Activated naive CD4-positive, alpha-beta T cell treated with anti-CD3 and anti-CD28 coated beads, Interleukin-2, amount 10 ng/mL, durations not matched to agents 7 days and 5 days (primary cell): ENCODE data around the gene SEPTIN6.

Source experiments
- CTCF ChIA-PET: fragments of 350-600 bp; sonication (Branson Sonifier 250); formaldehyde crosslinking; loops from one replicate; lab custom pipeline; 2021; ENCODE audit warnings: antibody characterized with exemption; lab: Charles Lee
- DNase-seq: peaks from one replicate; pipeline ENCODE4 v3.0.0-alpha.2; 2020
- H3K27ac Mint-ChIP-seq: one replicate; pipeline ENCODE4 v1.8.0; 2021; ENCODE audit warnings: mild to moderate bottlenecking, moderate library complexity, mixed read lengths
- H3K27me3 Mint-ChIP-seq: one replicate; pipeline ENCODE4 v1.8.0; 2021; ENCODE audit warnings: mild to moderate bottlenecking, mixed read lengths
- H3K36me3 Mint-ChIP-seq: one replicate; pipeline ENCODE4 v1.8.0; 2021; ENCODE audit warnings: mixed read lengths
- H3K4me1 Mint-ChIP-seq: one replicate; pipeline ENCODE4 v1.8.0; 2021; ENCODE audit warnings: mixed read lengths
- H3K4me3 Mint-ChIP-seq: one replicate; pipeline ENCODE4 v1.8.0; 2021; ENCODE audit warnings: mild to moderate bottlenecking, moderate library complexity, mixed read lengths
- H3K9me3 Mint-ChIP-seq: one replicate; pipeline ENCODE4 v1.8.0; 2021; ENCODE audit warnings: mixed read lengths

Gene SEPTIN6

DNA sequence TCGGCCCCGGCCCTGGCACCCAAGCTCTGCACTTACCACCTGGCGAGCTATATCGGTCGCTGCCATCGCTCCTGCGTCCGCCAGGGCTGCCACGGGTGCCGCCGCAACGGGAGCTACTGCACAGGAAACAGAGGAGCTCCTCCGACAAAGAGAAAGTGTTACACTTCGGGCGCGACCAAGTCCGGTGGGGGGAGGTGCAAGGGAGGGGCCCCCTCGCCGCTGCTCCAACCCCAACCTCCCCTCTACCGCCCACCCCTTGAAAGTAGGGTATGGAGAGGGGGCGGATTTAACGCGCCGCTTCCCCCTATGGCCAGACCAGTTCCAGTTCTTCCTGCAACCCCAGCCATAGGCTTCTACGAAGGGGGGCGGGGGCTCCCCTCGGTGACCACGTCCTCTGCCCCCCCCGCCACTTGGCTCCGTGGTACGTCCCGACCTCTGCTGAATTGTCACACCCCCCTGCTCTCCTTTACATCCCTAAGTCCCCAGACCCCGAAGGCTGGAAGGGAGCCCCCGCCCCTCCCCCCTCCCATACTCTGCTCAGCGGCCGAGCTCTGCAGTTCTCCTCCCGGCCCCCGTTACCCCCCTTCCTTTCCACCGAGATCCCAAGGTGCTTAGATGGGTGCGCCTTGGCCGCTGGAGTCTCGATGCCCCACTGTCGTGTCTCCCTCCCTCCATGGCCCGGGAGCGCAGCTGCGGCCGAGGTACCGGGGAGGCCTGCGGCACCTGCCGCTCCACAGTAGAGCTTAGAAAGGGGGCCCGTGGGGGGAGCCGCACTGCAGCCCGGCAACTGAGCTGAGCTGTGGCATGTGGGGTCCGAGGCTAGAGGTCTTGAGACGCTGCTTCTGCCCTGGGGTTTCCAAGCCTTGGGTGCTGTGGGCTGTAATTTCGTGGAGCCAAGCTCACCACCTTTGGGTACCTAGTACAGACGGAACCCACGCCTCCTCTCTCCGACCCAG, at the start of gene SEPTIN6:
TSS of gene SEPTIN6 (minus strand) at position 129 of the 956 bp plus-strand sequence. CDS start at position 66, 63 bp downstream.
- peak within 1 kb of the TSS; percentile 91 for H3K4me3 Mint-ChIP-seq
- peak within 1 kb of the TSS; percentile 100 for H3K27ac Mint-ChIP-seq
- H3K27me3 Mint-ChIP-seq, result peaks cover 10% of the 10 kb centered on the region
- peaks cover 23% of the 10 kb centered on the region for H3K4me1 Mint-ChIP-seq
- peaks cover 25% of the 10 kb centered on the region for H3K36me3 Mint-ChIP-seq
- no peaks in the 10 kb centered on the region for H3K9me3 Mint-ChIP-seq
- CTCF ChIA-PET, result interaction anchor here (0.6 to 2.0 kb wide), 10 partner anchors 10 to 180 kb away, joined by 3 to 6 read pairs (median 4); no protein-coding TSS in a partner anchor
- DNase-seq, result peak; percentile 89

DNA sequence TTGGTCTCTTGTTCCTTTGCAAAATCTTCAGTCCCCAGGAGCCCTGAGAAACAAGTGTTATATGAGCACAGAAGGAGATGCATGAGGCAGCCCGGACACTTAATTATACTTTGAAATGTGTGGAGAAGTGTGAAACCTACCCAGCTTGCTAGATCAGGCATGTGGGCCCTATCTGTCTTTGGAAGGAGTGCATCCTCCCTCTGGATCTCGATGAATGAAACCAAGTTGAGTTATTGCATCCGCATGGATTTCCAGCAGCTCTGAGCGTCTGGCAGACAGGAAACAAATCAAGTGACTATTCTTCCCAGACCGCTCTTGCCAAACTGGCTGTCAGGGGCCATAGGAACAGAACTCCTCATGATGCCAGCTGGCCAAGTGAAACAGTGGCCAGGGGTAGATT, 45.8 kb upstream of the SEPTIN6 start:
- H3K4me1 Mint-ChIP-seq, result no peaks in the 10 kb centered on the region
- CTCF ChIA-PET, result interaction anchor here (1.0 kb wide), 1 partner anchor 15 kb away, joined by 3 read pairs; no protein-coding TSS in a partner anchor
- H3K9me3 Mint-ChIP-seq, result no peaks in the 10 kb centered on the region
- no peak overlapping the region for H3K4me3 Mint-ChIP-seq
- H3K27ac Mint-ChIP-seq, result no peak overlapping the region
- peaks cover 8% of the 10 kb centered on the region for H3K27me3 Mint-ChIP-seq
- H3K36me3 Mint-ChIP-seq, result no peaks in the 10 kb centered on the region
- no peak for DNase-seq

DNA sequence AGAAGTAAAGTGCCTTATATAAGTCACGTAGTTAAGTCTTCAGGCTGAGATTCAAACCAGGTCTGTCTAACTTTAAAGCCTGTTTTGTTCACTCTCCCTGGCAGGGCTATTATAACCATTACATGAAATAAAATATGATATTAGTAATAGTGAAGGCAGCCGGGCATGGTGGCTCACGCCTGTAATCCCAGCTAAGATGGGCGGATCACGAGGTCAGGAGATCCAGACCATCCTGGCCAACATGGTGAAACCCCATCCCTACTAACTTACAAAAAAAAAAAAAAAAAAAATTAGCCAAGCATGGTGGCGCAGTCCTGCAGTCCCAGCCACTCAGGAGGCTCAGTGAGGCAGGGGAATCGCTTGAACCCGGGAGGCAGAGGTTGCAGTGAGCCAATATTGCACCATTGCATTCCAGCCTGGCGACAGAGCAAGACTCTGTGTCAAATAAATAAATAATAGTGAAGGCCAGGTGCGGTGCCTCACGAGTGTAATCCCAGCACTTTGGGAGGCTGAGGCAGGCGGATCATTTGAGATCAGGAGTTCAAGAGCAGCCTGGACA, 43.3 kb upstream of the SEPTIN6 start:
- no peak for DNase-seq
- Mint-ChIP-seq H3K4me1 (no peaks in the 10 kb centered on the region), H3K27me3 (peaks cover 15% of the 10 kb centered on the region), H3K9me3 (no peaks in the 10 kb centered on the region), H3K36me3 (no peaks in the 10 kb centered on the region), H3K4me3 (no peak overlapping the region), H3K27ac (no peak overlapping the region)
- CTCF ChIA-PET, result interaction anchor here (0.6 to 0.7 kb wide), 2 partner anchors 15 to 37 kb away, joined by 3 read pairs; no protein-coding TSS in a partner anchor

DNA sequence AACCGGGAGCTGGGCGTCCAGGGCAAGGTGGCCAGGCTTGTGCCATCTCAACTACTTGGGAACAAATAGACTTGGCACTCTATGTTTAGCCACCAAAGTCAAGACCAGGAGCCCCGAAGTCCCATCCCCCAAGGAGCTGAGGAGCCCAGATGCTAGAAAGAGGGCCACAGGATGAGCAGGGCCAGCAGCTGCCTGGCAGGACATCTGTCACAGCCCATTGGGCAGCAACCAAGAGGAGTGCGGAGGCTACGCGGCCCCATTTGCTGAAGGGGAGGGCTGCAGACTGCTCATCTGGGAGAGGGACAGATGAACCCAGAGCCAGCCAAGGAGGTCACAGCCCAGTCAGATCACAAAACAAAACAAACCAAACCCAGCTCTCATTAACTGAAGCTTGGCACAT, 42.5 kb upstream of the SEPTIN6 start:
- Mint-ChIP-seq H3K4me1 (no peaks in the 10 kb centered on the region), H3K4me3 (no peak overlapping the region), H3K36me3 (no peaks in the 10 kb centered on the region), H3K9me3 (no peaks in the 10 kb centered on the region), H3K27ac (no peak overlapping the region), H3K27me3 (peaks cover 16% of the 10 kb centered on the region)
- CTCF ChIA-PET, result interaction anchor here (0.7 kb wide), 1 partner anchor 36 kb away, joined by 3 read pairs; no protein-coding TSS in a partner anchor
- no peak for DNase-seq

- CTCF ChIA-PET, result interaction anchor here (0.7 kb wide), 1 partner anchor 21 kb away, joined by 3 read pairs; no protein-coding TSS in a partner anchor
- Mint-ChIP-seq H3K36me3 (no peaks in the 10 kb centered on the region), H3K9me3 (no peaks in the 10 kb centered on the region), H3K27me3 (peaks cover 16% of the 10 kb centered on the region), H3K27ac (no peak overlapping the region), H3K4me1 (no peaks in the 10 kb centered on the region), H3K4me3 (no peak overlapping the region)
- DNase-seq, result no peak
These were observed 42.0 kb upstream of the SEPTIN6 start for GRCh38 chrX:119734897-119735339.

DNA sequence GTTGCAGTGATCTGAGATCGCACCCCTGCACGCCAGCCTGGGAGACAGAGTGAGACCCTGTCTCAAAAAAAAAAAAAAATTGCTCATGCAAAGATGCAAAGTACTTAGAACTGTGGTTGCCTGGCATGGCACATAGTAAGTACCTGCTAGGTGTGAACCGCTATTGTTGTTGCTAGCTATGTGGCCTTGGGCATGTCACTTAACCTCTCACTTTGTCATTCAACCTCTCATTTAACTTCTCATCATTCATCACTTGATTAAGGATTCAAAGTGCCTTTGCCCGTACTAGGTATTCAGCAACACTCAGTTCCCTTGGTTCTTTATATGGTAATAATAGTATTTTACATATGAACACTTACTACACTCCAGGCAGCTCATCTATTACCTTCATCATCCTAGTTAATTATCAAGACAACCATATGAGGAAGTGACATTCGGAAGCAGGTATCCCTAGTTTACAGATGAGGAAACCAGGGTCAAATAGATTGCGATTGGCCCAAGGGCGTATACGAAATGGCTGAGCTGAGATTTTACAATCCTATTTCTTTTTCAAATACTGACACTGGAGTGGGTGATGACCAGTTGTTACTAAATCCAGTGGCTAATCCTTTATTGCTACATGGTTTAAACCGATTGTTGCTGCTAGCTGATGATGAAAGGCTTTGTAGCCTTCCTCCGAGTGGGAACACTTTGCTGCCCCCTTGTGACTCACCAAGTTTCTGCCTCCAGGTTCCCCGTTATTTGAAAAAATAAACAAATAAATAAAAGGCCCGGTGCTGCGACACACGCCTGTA, 36.6 kb upstream of the SEPTIN6 start:
- H3K36me3 Mint-ChIP-seq, result no peaks in the 10 kb centered on the region
- peaks cover 7% of the 10 kb centered on the region for H3K4me1 Mint-ChIP-seq
- H3K27ac Mint-ChIP-seq, result no peak overlapping the region
- no peaks in the 10 kb centered on the region for H3K9me3 Mint-ChIP-seq
- peaks cover 8% of the 10 kb centered on the region for H3K27me3 Mint-ChIP-seq
- CTCF ChIA-PET, result interaction anchor here (0.5 to 3.9 kb wide), 22 partner anchors 12 to 213 kb away, joined by 3 to 31 read pairs (median 4); partner anchors contain the start of gene SEPTIN6
- peak; percentile 75 for DNase-seq
- H3K4me3 Mint-ChIP-seq, result no peak overlapping the region

DNA sequence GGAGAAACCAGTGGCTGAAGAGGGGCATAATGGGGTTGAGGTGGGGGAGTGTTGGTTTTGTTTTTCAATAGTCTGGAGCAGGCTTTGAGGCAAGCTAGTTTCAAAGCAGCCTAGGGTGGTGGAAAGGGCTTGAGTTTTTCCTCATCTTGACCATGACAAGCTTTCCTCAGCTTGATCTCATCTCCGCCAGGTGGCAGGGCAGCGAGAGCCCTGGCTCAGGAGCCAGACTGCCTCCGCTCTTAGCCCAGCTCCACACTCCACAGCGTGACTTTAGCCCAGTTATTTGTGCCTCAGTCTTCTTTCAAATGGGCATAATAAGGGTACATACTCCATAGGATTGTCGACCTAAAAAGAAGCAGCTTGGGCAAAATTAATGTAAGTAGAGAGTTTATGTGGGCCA, 35.5 kb upstream of the SEPTIN6 start:
- no peaks in the 10 kb centered on the region for H3K9me3 Mint-ChIP-seq
- H3K27me3 Mint-ChIP-seq, result peaks cover 8% of the 10 kb centered on the region
- no peak overlapping the region for H3K4me3 Mint-ChIP-seq
- CTCF ChIA-PET, result interaction anchor here (0.7 to 3.9 kb wide), 16 partner anchors 16 to 212 kb away, joined by 3 to 31 read pairs (median 6); partner anchors contain the start of gene SEPTIN6
- H3K4me1 Mint-ChIP-seq, result peaks cover 7% of the 10 kb centered on the region
- H3K36me3 Mint-ChIP-seq, result no peaks in the 10 kb centered on the region
- no peak for DNase-seq
- H3K27ac Mint-ChIP-seq, result no peak overlapping the region

GRCh38 chrX:119726900-119727555, 34.1 kb upstream of the SEPTIN6 start:
- Mint-ChIP-seq H3K4me1 (peaks cover 7% of the 10 kb centered on the region), H3K4me3 (no peak overlapping the region), H3K27me3 (peaks cover 8% of the 10 kb centered on the region), H3K27ac (peak overlapping the region; percentile 66), H3K9me3 (no peaks in the 10 kb centered on the region), H3K36me3 (no peaks in the 10 kb centered on the region)
- CTCF ChIA-PET, result interaction anchor here (0.9 to 3.9 kb wide), 5 partner anchors 9 to 210 kb away, joined by 3 to 31 read pairs (median 8); no protein-coding TSS in a partner anchor
- DNase-seq, result peak; percentile 20

DNA sequence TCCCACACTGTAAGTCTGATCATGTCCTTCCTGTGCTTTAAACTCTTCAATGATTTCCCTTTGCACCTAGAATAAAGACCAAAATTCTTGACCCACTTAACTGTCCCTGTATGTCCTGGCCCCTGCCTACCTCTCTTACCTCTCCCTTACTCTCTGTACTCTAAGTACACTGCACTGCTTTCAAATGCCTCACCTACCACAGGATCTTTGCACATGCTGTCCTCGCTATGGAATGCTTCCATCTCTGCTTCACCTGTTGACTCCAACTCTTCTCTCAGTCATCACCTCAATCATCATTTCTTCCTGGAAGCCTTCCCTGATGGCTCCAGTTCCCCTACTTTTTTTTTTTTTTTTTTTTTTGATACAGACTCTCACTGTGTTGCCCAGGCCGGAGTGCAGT, 29.0 kb upstream of the SEPTIN6 start:
- peaks cover 2% of the 10 kb centered on the region for H3K4me1 Mint-ChIP-seq
- no peak for DNase-seq
- H3K27me3 Mint-ChIP-seq, result peaks cover 4% of the 10 kb centered on the region
- H3K36me3 Mint-ChIP-seq, result no peaks in the 10 kb centered on the region
- H3K4me3 Mint-ChIP-seq, result no peak overlapping the region
- H3K9me3 Mint-ChIP-seq, result no peaks in the 10 kb centered on the region
- CTCF ChIA-PET, result no interaction called here
- H3K27ac Mint-ChIP-seq, result no peak overlapping the region

DNA sequence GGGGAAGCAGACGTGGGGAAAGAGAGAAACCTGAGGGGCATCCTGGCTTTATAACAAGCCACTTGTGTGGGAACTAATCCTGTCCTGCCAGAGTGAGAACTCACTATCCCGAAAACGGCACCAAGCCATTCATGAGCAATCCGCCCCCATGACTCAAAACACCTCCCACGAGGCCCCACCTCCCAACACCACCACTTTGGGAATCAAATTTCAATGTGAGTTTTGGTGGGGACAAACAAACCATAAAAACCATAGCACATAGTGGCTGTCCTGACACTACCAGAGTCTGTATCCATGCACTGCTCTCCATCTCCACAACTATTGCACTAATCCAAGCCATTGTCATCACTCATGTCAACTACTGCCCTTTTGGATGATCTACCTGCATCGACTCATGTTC, 28.5 kb upstream of the SEPTIN6 start:
- no peak overlapping the region for H3K4me3 Mint-ChIP-seq
- H3K9me3 Mint-ChIP-seq, result no peaks in the 10 kb centered on the region
- H3K27me3 Mint-ChIP-seq, result peaks cover 6% of the 10 kb centered on the region
- H3K27ac Mint-ChIP-seq, result no peak overlapping the region
- no peaks in the 10 kb centered on the region for H3K36me3 Mint-ChIP-seq
- CTCF ChIA-PET, result interaction anchor here (0.6 to 1.4 kb wide), 2 partner anchors 15 to 27 kb away, joined by 3 read pairs; no protein-coding TSS in a partner anchor
- no peak for DNase-seq
- no peaks in the 10 kb centered on the region for H3K4me1 Mint-ChIP-seq

GRCh38 chrX:119709630-119710029, 16.7 kb upstream of the SEPTIN6 start:
- H3K36me3 Mint-ChIP-seq, result no peaks in the 10 kb centered on the region
- no peak for DNase-seq
- H3K4me1 Mint-ChIP-seq, result peaks cover 5% of the 10 kb centered on the region
- no peak overlapping the region for H3K27ac Mint-ChIP-seq
- CTCF ChIA-PET, result interaction anchor here (0.9 to 2.3 kb wide), 2 partner anchors 20 to 100 kb away, joined by 3 to 7 read pairs; no protein-coding TSS in a partner anchor
- peaks cover 20% of the 10 kb centered on the region for H3K27me3 Mint-ChIP-seq
- H3K9me3 Mint-ChIP-seq, result no peaks in the 10 kb centered on the region
- no peak overlapping the region for H3K4me3 Mint-ChIP-seq

DNA sequence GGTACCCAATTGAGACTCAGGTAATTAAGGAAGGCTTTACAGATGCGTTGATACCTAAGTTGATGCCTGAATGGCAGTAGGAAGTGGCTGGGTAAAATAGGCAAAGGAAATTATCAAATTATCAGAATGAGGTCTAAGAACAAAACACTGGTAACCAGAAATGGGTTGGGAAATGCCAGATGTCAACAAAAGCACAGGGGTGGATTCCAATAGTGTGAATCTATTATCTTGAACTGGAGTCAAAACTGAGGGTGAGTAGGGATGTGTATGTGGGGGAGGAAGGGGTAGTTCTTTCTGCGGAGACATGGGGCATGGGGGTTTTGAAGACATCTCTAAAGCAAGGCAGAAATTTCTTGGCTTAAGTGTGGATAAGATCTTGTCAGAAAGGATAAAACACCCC, 16.0 kb upstream of the SEPTIN6 start:
- no peaks in the 10 kb centered on the region for H3K36me3 Mint-ChIP-seq
- no peak overlapping the region for H3K4me3 Mint-ChIP-seq
- DNase-seq, result no peak
- peaks cover 5% of the 10 kb centered on the region for H3K4me1 Mint-ChIP-seq
- H3K27ac Mint-ChIP-seq, result no peak overlapping the region
- H3K9me3 Mint-ChIP-seq, result no peaks in the 10 kb centered on the region
- CTCF ChIA-PET, result interaction anchor here (1.1 to 2.3 kb wide), 2 partner anchors 10 to 20 kb away, joined by 3 to 7 read pairs; no protein-coding TSS in a partner anchor
- H3K27me3 Mint-ChIP-seq, result peaks cover 20% of the 10 kb centered on the region

DNA sequence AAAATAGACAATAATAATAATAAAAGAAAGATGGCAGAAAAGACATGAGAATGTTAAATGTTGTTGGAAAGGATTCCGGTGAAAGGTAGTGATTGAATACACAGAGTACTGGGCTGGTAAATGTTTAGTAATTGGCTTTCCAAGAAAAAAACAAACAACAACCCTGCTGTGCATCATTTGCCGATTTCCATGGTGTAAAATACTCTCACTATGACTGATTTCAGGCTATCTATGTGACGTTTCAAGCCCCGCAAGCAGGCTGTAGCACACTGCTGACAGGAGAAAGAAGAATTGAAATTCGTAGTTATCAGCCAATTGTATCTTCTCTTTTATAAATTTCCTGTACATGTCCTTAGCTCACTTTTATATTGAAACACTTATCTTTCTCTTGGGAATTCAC, 13.6 kb upstream of the SEPTIN6 start:
- peaks cover 18% of the 10 kb centered on the region for H3K27me3 Mint-ChIP-seq
- no peak for DNase-seq
- peaks cover 5% of the 10 kb centered on the region for H3K4me1 Mint-ChIP-seq
- H3K36me3 Mint-ChIP-seq, result no peaks in the 10 kb centered on the region
- no peak overlapping the region for H3K27ac Mint-ChIP-seq
- CTCF ChIA-PET, result no interaction called here
- no peaks in the 10 kb centered on the region for H3K9me3 Mint-ChIP-seq
- H3K4me3 Mint-ChIP-seq, result no peak overlapping the region
